Astrocyte of the spinal cord (primary cell): ENCODE results near the gene STRA6.
"Not testable (repeated sequence)": the region's sequence is repeated elsewhere in the genome, so short reads cannot be mapped to it uniquely, and the experiment has no call there.

Source experiments
- DNase-seq: peaks from one replicate; pipeline ENCODE4 v3.0.0; 2011; ENCODE audit warnings: low read depth, low spot score
- H3K4me3 ChIP-seq: 2 replicates; pipeline ENCODE4 v1.5.1; 2011; ENCODE audit warnings: low read depth, mild to moderate bottlenecking, low read length, moderate library complexity
- in situ Hi-C: cut with HindIII; loops from 2 replicates; pipeline ENCODE4 v1.10.0; 2017; ENCODE audit warnings: low sequenced_read_pairs
- TF ChIP-seq, protein P1 (sequence below): IDR thresholded peaks from 2 replicates; pipeline ENCODE4 v1.5.1; 2012; ENCODE audit warnings: low read depth, mild to moderate bottlenecking, low read length, inconsistent platforms

The STRA6 gene

DNA sequence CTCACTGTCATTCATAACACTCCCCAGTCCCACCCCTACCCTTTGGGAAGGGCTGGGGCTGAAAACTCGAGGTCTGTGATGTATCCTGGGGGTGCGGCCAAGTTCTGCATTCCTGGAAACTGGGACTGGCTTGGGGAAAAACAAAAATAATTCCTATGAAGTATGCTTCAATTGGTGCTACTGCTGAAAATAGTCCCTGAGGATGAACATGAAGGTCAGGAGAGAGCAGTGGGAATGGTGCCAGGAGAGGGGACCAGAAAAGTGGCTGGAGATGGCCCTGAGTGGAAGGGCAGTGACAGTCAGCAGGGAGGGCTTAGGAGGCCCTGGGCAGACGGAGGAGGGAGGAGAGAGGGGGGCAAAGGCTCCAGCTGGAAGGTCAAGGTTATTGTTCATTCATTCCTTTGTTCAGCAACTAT lies 33.9 kb downstream of the STRA6 start:
- TF ChIP-seq, protein P1, sequence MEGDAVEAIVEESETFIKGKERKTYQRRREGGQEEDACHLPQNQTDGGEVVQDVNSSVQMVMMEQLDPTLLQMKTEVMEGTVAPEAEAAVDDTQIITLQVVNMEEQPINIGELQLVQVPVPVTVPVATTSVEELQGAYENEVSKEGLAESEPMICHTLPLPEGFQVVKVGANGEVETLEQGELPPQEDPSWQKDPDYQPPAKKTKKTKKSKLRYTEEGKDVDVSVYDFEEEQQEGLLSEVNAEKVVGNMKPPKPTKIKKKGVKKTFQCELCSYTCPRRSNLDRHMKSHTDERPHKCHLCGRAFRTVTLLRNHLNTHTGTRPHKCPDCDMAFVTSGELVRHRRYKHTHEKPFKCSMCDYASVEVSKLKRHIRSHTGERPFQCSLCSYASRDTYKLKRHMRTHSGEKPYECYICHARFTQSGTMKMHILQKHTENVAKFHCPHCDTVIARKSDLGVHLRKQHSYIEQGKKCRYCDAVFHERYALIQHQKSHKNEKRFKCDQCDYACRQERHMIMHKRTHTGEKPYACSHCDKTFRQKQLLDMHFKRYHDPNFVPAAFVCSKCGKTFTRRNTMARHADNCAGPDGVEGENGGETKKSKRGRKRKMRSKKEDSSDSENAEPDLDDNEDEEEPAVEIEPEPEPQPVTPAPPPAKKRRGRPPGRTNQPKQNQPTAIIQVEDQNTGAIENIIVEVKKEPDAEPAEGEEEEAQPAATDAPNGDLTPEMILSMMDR: no peak
- H3K4me3 ChIP-seq: no peak overlapping the region
- in situ Hi-C loops: no loop called here
- DNase-seq: no peak

GRCh38 chr15:74167891-74168331 lies 34.7 kb downstream of the STRA6 start:
- no peak for DNase-seq
- no peak overlapping the region for H3K4me3 ChIP-seq
- TF ChIP-seq, protein P1: no peak
- in situ Hi-C loops: no loop called here

DNA sequence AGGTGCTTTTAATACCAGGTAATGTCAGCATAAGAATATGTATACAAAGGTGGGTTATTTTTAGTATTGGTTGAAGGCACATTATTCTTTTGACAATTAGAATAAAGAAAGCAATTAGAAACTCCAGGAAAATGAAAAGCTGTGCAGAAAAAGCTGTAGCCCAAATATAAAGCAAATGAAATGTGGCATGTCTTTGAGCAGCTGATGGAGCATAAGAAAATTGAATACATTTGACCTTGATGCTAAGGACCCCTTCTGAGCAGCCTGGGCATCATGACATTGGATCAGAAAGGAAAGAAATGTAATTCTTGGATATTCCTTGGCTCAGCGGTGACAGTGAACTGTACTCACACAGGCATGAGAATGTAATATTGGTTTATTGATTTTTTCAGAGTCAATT lies 37.1 kb downstream of the STRA6 start:
- no peak overlapping the region for H3K4me3 ChIP-seq
- DNase-seq: no peak
- TF ChIP-seq, protein P1: no peak
- in situ Hi-C loops: no loop called here

DNA sequence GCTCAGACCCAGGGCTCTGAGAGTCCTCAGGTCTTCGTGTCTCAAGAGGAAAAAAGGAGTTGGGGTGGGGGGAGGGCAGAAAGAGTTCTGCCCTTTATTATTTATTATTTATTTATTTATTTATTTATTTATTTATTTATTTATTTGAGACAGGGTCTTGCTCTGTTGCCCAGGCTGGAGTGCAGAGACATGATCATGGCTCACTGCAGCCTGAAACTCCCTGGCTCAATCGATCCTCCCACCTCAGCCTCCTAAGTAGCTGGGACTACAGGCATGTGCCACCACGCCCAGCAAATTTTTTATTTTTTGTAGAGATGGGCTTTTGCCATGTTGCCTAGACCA lies 40.4 kb downstream of the STRA6 start:
- H3K4me3 ChIP-seq, in situ Hi-C loops, DNase-seq: not testable (repeated sequence)

DNA sequence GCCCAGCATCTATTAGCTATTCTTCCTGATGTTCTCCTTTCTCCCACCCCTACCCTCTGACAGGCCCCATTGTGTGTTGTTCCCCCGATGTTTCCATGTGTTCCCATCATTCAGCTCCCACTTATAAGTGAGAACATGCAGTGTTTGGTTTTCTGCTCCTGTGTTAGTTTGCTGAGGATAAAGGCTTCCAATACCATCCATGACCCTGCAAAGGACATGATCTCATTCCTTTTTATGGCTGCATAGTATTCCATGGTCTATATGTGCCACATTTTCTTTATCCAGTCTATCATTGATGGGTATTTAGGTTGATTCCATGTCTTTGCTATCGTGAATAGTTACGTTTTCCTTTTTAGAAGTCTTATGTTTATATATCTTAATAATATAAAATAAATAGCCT lies 42.2 kb downstream of the STRA6 start:
- in situ Hi-C loops, H3K4me3 ChIP-seq: not testable (repeated sequence)

GRCh38 chr15:74159773-74160172 lies 42.8 kb downstream of the STRA6 start:
- in situ Hi-C loops: no loop called here
- TF ChIP-seq, protein P1: no peak
- no peak for DNase-seq
- no peak overlapping the region for H3K4me3 ChIP-seq

More for the DNA sequence above, 42.2 kb downstream of the STRA6 start:
- DNase-seq: not testable (repeated sequence)

GRCh38 chr15:74158855-74159650 lies 43.5 kb downstream of the STRA6 start:
- H3K4me3 ChIP-seq: no peak overlapping the region
- no peak for DNase-seq
- in situ Hi-C loops: no loop called here
- TF ChIP-seq, protein P1: no peak
